WI38 (cell line): ENCODE measurements around the gene KIFC1.

ENCODE experiments used
- H3K4me3 ChIP-seq: 2 replicates; pipeline ENCODE4 v1.5.1; 2011; ENCODE audit warnings: low read depth, mild to moderate bottlenecking, control low read depth, low read length
- CTCF ChIP-seq: IDR thresholded peaks from 2 replicates; pipeline ENCODE4 v1.5.1; 2012; ENCODE audit warnings: low read depth, mild to moderate bottlenecking, control low read depth, low read length

KIFC1 gene

GRCh38 chr6:33459226-33459625 lies 67.6 kb downstream of the KIFC1 start:
- H3K4me3 ChIP-seq: no peak overlapping the region
- no peak for TF ChIP-seq CTCF
